ENCODE results near the gene DDX10. TPM values are rescaled to one million over a fixed set of nuclear protein-coding genes. Genes with fewer than 3 reads are reported as not detected.

DDX10 gene
- total RNA-seq, 1 donor from 2014 or later = 32.2 TPM

- H3K79me2 ChIP-seq (ENCODE audit: insufficient read depth, low read length) = no peaks in the 10 kb centered on the region
- H3K9me3 Mint-ChIP-seq (ENCODE audit: unreplicated experiment) = no peaks in the 10 kb centered on the region
- H3K4me3 Mint-ChIP-seq (ENCODE audit: unreplicated experiment) = no peak overlapping the region
- no peak overlapping the region for H3K27ac Mint-ChIP-seq (ENCODE audit: unreplicated experiment)
- no peaks in the 10 kb centered on the region for H3K36me3 ChIP-seq (ENCODE audit: insufficient read depth, low read length)
- H3K27me3 Mint-ChIP-seq (ENCODE audit: low read depth, unreplicated experiment) = no peaks in the 10 kb centered on the region
- H3K4me1 ChIP-seq (ENCODE audit: insufficient read depth, low read length) = no peaks in the 10 kb centered on the region
- no peaks in the 10 kb centered on the region for H3K4me1 Mint-ChIP-seq (ENCODE audit: low read depth, unreplicated experiment)
- H3K27me3 ChIP-seq (ENCODE audit: insufficient read depth, low read length) = no peaks in the 10 kb centered on the region
- H3K9me3 ChIP-seq (ENCODE audit: insufficient read depth, low read depth, low read length) = no peaks in the 10 kb centered on the region
- TF ChIP-seq EZH2 (IDR thresholded peaks at IDR 0.05; ENCODE audit: insufficient read depth, low read length) (no peak), CTCF (IDR thresholded peaks at IDR 0.05; ENCODE audit: insufficient read depth, low read depth, low read length) (no peak)
- no peak overlapping the region for H3K4me3 ChIP-seq (ENCODE audit: insufficient read depth, low read depth, low read length)
- no peak for FAIRE-seq
- H3K4me2 ChIP-seq (ENCODE audit: low read length) = no peak overlapping the region
- H2AFZ ChIP-seq (ENCODE audit: low read depth, low read length) = no peak overlapping the region
- no peak overlapping the region for H3K9ac ChIP-seq (ENCODE audit: low read length)
- H3K27ac ChIP-seq (ENCODE audit: low read depth, low read length) = no peak overlapping the region
- peaks cover 1% of the 10 kb centered on the region for H3K36me3 Mint-ChIP-seq (ENCODE audit: low read depth, unreplicated experiment)
- DNase-seq (ENCODE audit: low read depth) = no peak
- H4K20me1 ChIP-seq (ENCODE audit: insufficient read depth, low read length) = no peaks in the 10 kb centered on the region
Observed at GRCh38 chr11:108835624-108836023, 170.8 kb downstream of the DDX10 start.

- H3K4me3 ChIP-seq (ENCODE audit: insufficient read depth, low read depth, low read length) = no peak overlapping the region
- H3K9me3 ChIP-seq (ENCODE audit: insufficient read depth, low read depth, low read length) = no peaks in the 10 kb centered on the region
- Mint-ChIP-seq H3K9me3 (ENCODE audit: unreplicated experiment) (no peaks in the 10 kb centered on the region), H3K27me3 (ENCODE audit: low read depth, unreplicated experiment) (no peaks in the 10 kb centered on the region), H3K36me3 (ENCODE audit: low read depth, unreplicated experiment) (peaks cover 1% of the 10 kb centered on the region), H3K27ac (ENCODE audit: unreplicated experiment) (no peak overlapping the region), H3K4me1 (ENCODE audit: low read depth, unreplicated experiment) (no peaks in the 10 kb centered on the region), H3K4me3 (ENCODE audit: unreplicated experiment) (no peak overlapping the region)
- no peak overlapping the region for H3K9ac ChIP-seq (ENCODE audit: low read length)
- H3K4me2 ChIP-seq (ENCODE audit: low read length) = no peak overlapping the region
- no peak for TF ChIP-seq CTCF (IDR thresholded peaks at IDR 0.05; ENCODE audit: insufficient read depth, low read depth, low read length)
- TF ChIP-seq EZH2 (IDR thresholded peaks at IDR 0.05; ENCODE audit: insufficient read depth, low read length) = no peak
- H4K20me1 ChIP-seq (ENCODE audit: insufficient read depth, low read length) = no peaks in the 10 kb centered on the region
- H3K4me1 ChIP-seq (ENCODE audit: insufficient read depth, low read length) = no peaks in the 10 kb centered on the region
- FAIRE-seq (no peak), DNase-seq (ENCODE audit: low read depth) (no peak)
- H3K36me3 ChIP-seq (ENCODE audit: insufficient read depth, low read length) = no peaks in the 10 kb centered on the region
- no peaks in the 10 kb centered on the region for H3K79me2 ChIP-seq (ENCODE audit: insufficient read depth, low read length)
- H2AFZ ChIP-seq (ENCODE audit: low read depth, low read length) = no peak overlapping the region
- H3K27me3 ChIP-seq (ENCODE audit: insufficient read depth, low read length) = no peaks in the 10 kb centered on the region
- no peak overlapping the region for H3K27ac ChIP-seq (ENCODE audit: low read depth, low read length)
Observed at GRCh38 chr11:108836541-108836940, 171.7 kb downstream of the DDX10 start.

GRCh38 chr11:108838102-108838791, 173.4 kb downstream of the DDX10 start:
- DNase-seq (ENCODE audit: low read depth) (no peak), FAIRE-seq (no peak)
- Mint-ChIP-seq H3K36me3 (ENCODE audit: low read depth, unreplicated experiment) (peaks cover 1% of the 10 kb centered on the region), H3K9me3 (ENCODE audit: unreplicated experiment) (no peaks in the 10 kb centered on the region), H3K27me3 (ENCODE audit: low read depth, unreplicated experiment) (no peaks in the 10 kb centered on the region), H3K4me1 (ENCODE audit: low read depth, unreplicated experiment) (no peaks in the 10 kb centered on the region), H3K27ac (ENCODE audit: unreplicated experiment) (no peak overlapping the region), H3K4me3 (ENCODE audit: unreplicated experiment) (no peak overlapping the region)
- Histone ChIP-seq H3K9ac (ENCODE audit: low read length) (no peak overlapping the region), H4K20me1 (ENCODE audit: insufficient read depth, low read length) (no peaks in the 10 kb centered on the region), H3K27me3 (ENCODE audit: insufficient read depth, low read length) (no peaks in the 10 kb centered on the region), H3K36me3 (ENCODE audit: insufficient read depth, low read length) (no peaks in the 10 kb centered on the region), H3K27ac (ENCODE audit: low read depth, low read length) (no peak overlapping the region), H3K4me3 (ENCODE audit: insufficient read depth, low read depth, low read length) (no peak overlapping the region), H3K79me2 (ENCODE audit: insufficient read depth, low read length) (no peaks in the 10 kb centered on the region), H2AFZ (ENCODE audit: low read depth, low read length) (no peak overlapping the region), H3K4me2 (ENCODE audit: low read length) (no peak overlapping the region), H3K9me3 (ENCODE audit: insufficient read depth, low read depth, low read length) (no peaks in the 10 kb centered on the region), H3K4me1 (ENCODE audit: insufficient read depth, low read length) (no peaks in the 10 kb centered on the region)
- TF ChIP-seq EZH2 (IDR thresholded peaks at IDR 0.05; ENCODE audit: insufficient read depth, low read length) = no peak
- TF ChIP-seq CTCF (IDR thresholded peaks at IDR 0.05; ENCODE audit: insufficient read depth, low read depth, low read length) = no peak
